Activated CD4-positive, alpha-beta T cell treated with anti-CD3 and anti-CD28 coated beads, Interleukin-2, Interleukin-4, amounts not matched to agents 100 ng/mL and 50 ng/mL, durations not matched to agents 16 hours and 8 hours (primary cell): Measurements from ENCODE around the gene PCGF3.
"Not testable (repeated sequence)": the region's sequence is repeated elsewhere in the genome, so short reads cannot be mapped to it uniquely, and the experiment has no call there.

Source experiments
- DNase-seq: peaks from one replicate; pipeline ENCODE4 v3.0.0-alpha.2; 2020; ENCODE audit warnings: low spot score

PCGF3 gene

GRCh38 chr4:764405-765169 lies 59.0 kb downstream of the PCGF3 start:
- DNase-seq: no peak

DNA sequence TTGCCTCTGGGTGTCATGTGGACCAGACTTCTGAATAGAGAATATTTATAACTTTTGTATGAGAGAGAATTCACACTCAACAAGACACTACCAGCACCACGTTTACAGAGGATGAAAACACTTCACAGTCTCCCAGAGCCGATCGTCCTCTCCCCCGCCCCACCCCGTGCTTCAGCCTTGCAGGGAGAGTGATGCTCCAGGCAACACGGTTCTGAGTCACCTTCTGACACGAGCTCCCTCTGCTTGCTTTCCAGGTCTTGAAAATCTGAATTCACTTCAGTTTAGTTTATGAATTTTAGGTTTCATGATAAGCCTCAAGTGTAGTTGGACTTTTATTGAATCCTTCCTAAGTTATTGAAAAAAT lies 60.5 kb downstream of the PCGF3 start:
- no peak for DNase-seq

DNA sequence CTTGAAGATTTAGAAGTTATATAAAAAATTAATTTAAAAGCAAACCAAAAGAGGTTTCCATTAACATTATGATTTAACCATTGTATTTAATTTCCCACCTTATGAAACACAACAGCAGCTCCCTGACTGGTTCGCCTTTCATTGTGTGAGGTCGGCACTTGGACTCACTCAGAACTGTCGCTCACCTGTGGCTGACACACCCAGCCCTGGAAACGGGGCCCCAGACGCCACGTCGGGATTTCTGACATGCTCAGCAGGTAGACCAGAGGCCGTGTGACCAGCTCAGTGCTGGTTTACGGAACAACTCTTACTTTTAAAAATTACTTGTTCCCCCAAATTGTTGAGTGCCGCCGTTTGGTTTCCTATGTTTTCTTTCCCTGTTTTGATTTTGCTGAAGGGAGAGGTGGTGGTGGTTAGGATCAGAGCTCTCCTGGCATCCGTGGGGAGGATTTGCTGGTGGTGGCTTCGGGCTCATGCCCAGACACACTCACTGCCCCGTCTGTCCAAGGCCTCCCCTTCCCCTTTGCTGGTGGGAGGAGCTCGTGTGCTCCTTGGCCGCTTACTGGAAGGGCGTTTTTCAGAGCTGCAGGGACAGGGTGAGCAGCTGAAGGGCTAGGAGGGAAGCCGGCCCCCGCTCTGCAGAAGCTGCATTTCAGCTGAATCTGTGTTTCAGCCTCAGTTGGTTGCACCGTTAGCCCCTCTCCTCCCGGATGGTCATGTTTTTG lies 61.1 kb downstream of the PCGF3 start:
- no peak for DNase-seq

DNA sequence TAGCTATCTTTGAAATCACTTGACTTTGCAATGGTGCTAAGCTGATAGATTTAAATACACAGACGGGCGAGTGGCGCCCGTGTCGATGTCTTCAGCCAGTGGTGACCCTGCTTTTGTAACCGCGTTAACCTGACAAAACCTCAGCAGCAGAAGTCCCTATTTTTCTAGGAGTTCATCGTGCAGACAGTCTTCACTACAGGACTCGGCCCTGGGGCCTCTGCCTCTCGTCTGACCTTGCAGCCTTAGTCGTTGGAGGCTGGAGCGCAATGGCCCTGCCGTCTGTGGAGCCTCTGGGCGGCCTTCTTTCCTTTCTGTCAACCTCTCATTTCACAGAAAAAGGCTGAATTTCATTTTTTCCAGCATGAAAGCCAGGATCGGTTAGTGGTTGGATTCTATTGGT lies 62.4 kb downstream of the PCGF3 start:
- no peak for DNase-seq

- no peak for DNase-seq
These were observed 63.4 kb downstream of the PCGF3 start for GRCh38 chr4:768995-769394.

DNA sequence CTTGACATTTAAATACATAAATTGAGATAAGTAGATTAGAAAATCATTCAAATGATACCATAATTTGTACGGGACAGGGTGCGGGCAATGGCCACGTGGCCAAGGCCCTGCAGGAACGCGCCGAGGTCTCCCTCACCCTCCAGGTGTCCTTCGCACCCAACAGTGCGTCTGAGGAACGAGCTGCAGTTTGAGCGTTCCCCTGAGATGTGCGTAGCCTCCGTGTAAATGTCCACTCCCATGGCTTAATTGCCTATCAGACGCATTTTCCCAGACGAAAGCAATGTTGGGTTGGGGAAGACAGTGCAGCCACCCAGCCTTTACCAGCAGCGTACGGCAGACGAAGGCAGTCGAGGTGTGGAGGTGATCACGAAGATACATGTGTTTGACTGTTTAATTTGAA lies 63.9 kb downstream of the PCGF3 start:
- no peak for DNase-seq

GRCh38 chr4:770022-770421 lies 64.4 kb downstream of the PCGF3 start:
- DNase-seq: no peak

DNA sequence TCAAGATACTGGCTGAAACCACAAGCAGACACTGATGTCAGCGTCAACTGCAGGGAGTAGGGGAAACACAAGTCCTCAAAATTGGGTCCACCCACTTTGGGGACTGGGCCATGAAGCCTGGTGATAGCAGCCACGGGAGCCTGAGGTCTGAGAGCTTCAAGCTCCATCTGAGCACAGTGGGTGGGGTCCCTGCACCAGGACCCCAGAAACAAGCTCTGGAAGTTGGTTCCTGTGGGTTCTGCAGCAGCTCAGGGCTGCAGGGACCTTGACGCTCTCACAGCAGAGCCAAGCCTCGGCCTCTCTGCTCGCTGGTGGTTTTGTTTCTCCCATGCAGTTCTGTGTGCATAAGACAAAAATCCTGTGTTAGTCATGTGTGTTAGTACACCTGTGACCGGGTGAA lies 65.8 kb downstream of the PCGF3 start:
- DNase-seq: no peak

GRCh38 chr4:772118-772517 lies 66.5 kb downstream of the PCGF3 start:
- no peak for DNase-seq

- no peak for DNase-seq
These were observed 67.1 kb downstream of the PCGF3 start for GRCh38 chr4:772776-773175.

DNA sequence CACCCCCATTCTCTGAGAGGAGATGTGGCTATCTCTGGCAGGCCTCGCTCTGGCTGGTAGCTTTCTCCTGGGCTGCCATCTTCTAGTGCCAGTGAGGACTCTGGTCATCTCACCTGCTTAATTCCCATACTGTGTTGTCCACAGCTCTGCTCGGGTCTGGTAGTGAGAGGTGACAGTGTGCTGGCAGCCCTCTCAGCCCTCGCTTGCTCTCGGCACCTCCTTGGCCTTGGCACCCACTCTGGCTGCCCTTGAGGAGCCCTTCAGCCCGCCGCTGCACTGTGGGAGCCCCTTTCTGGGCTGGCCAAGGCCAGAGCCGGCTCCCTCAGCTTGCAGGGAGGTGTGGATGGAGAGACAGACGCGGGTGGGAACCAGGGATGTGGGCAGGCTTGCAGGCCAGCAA lies 67.6 kb downstream of the PCGF3 start:
- DNase-seq: no peak

DNA sequence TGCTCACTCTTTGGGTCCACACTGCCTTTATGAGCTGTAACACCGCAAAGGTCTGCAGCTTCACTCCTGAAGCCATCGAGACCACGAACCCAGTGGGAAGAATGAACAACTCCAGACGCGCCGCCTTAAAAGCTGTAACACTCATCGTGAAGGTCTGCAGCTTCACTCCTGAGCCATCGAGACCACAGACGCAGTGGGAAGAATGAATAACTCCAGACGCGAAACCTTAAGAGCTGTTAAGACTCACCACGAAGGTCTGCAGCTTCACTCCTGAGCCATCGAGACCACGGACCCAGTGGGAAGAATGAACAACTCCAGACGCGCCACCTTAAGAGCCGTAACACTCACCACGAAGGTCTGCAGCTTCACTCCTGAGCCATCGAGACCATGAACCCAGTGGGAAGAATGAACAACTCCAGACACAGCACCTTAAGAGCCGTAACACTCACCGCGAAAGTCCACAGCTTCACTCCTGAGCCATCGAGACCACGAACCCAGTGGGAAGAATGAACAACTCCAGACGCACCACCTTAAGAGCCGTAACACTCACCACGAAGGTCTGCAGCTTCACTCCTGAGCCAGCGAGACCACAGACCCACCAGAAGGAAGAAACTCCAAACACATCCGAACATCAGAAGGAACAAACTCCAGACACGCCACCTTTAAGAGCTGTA lies 68.9 kb downstream of the PCGF3 start:
- not testable (repeated sequence) for DNase-seq

GRCh38 chr4:775485-775884 lies 69.9 kb downstream of the PCGF3 start:
- not testable (repeated sequence) for DNase-seq

GRCh38 chr4:776743-777441 lies 71.3 kb downstream of the PCGF3 start:
- no peak for DNase-seq

GRCh38 chr4:777520-778262 lies 72.1 kb downstream of the PCGF3 start:
- DNase-seq: no peak

- DNase-seq: no peak
These were observed 73.9 kb downstream of the PCGF3 start for GRCh38 chr4:779555-779954.

- DNase-seq: not testable (repeated sequence)
These were observed 74.6 kb downstream of the PCGF3 start for GRCh38 chr4:780255-780654.

DNA sequence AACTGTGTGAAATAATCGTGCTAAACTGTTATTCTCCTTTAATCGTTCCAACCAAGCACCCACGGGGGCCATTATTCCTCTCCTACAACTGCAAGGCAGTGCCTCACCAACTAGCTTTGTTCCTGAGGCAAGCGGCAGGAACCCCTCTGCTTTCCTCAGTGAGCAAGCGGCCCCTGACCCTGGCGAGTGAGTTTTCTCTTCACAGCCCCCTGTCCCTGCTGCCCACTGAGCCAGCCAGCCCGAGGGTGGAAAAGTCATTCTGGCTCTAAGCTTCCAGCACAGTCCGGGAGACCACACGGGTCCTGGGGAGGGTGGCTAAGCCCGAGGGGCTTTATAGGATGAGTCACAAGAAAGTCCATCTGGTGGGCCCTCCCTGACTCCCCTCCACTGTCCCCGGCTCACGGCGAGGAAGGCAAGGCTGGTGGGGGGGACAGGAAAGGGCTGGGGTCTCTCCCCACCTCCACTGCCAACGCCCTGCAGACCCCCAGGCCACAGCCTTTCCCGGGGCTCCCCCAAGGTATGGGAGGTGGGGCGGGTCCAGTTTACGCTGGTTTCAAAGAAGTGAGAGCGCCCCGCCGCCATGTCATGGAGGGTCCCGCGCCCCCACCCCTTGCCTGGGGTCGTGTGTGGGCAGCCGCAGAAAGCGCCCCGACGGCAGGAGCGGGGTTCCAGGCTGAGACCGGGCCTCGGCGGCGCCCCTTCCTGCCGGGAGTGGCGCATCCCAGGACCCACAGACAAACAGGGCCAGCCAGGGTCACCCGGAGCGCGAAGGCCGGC lies 75.3 kb downstream of the PCGF3 start:
- DNase-seq: no peak

- peak; percentile 99 for DNase-seq
These were observed 76.0 kb downstream of the PCGF3 start for GRCh38 chr4:781493-782216.
